ENCODE measurements around the gene ANTKMT.

ANTKMT gene

DNA sequence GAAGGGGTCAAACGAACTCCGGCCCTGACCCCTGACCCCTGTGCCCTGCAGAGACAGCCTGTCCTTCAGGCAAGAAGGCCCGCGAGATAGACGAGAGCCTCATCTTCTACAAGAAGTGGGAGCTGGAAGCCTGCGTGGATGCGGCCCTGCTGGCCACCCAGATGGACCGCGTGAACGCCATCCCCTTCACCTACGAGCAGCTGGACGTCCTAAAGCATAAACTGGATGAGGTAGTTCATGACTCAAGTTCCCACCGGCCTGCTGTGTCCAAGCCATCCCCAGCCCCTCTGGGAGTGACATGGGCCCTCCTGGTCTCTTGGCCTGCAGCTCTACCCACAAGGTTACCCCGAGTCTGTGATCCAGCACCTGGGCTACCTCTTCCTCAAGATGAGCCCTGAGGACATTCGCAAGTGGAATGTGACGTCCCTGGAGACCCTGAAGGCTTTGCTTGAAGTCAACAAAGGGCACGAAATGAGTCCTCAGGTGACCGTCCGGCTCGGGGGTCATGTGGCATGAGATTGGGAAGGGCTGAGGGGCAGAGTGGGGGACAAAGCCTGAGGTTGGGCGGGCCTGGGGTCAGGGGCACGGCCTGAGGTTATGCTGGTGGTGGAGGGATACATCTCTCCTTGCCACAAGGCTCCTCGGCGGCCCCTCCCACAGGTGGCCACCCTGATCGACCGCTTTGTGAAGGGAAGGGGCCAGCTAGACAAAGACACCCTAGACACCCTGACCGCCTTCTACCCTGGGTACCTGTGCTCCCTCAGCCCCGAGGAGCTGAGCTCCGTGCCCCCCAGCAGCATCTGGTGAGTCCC, 45.3 kb downstream of the ANTKMT start:
- DNase-seq: no peak

DNA sequence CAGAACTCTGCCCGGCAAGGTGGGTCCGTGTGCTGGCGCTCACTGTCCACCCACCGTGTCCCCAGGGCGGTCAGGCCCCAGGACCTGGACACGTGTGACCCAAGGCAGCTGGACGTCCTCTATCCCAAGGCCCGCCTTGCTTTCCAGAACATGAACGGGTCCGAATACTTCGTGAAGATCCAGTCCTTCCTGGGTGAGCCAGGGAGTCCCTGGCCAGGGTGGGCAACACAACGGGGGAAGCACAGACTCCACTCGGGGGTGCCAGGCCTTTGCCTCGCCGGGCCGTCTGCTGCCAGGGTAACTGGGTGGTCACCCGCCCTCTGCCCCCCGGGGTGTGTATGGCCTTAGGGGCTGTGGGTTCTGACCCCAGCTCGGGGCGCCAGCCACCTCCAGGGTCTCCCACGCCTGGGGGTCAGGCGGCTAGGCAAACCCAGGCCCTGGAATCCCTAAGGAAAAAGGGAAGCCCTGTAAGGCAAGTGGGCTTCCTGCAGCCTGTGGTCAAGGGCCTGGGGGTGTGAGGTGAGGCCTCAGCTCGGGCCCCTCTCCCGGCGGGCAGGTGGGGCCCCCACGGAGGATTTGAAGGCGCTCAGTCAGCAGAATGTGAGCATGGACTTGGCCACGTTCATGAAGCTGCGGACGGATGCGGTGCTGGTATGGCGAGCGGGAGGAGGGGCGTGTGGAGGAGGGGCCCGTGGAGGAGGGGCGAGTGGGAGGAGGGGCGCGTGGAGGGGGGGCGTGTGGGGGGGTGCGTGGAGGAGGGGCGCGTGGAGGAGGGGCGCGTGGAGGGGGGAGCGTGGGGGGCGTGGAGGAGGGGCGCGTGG, 46.1 kb downstream of the ANTKMT start:
- no peak for DNase-seq

DNA sequence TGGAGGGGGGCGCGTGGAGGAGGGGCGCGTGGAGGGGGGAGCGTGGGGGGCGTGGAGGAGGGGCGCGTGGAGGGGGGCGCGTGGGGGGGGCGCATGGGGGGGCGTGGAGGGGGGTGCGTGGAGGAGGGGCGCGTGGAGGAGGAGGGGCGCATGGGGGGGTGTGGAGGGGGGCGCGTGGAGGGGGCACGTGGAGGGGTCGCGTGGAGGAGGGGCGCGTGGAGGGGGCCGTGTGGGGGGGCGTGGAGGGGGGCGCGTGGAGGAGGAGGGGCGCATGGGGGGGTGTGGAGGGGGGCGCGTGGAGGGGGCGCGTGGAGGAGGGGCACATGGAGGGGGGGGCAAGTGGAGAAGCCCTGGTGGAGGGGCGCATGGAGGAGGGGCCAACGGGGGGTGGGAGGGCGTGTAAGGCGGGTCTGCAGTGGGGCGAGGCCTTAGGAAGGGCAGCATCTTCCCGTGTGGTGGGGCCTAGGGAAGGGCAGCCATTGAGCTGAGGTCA, 46.8 kb downstream of the ANTKMT start:
- DNase-seq: no peak

DNA sequence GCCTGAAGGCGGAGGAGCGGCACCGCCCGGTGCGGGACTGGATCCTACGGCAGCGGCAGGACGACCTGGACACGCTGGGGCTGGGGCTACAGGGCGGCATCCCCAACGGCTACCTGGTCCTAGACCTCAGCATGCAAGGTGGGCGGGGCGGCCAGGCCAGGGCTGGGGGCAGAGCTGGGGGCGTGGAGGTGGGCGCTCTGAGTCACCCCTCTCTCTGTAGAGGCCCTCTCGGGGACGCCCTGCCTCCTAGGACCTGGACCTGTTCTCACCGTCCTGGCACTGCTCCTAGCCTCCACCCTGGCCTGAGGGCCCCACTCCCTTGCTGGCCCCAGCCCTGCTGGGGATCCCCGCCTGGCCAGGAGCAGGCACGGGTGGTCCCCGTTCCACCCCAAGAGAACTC, 47.5 kb downstream of the ANTKMT start:
- no peak for DNase-seq

DNA sequence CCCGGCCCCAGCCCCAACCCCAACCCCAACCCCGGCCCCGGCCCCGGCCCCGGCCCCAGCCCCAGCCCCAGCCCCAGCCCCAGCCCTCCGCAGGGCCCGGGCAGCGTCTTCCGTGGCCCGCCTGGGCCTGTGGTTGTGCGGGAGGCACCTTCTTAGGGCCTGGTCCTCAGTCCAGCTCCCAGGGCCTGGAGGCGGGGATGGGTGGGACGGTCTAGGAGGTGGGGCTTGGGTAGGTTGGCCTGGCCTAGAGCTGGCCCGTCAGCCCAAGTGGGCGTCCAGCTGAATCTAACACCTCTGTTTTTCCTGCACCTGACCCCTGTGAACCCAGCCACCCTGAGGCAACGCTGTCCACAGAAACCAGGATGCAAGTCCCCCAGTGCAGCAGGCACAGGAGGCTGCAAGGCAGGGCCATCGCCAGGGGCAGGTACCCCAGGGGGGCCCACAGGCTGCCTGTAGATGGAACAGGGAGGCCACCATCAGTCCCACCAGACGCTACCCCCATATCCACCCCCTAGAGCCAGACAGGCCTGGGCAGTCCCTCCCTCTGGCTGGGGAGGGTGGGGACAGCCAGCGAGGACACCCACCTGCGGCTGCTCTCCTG, 48.3 kb downstream of the ANTKMT start:
- no peak for DNase-seq

DNA sequence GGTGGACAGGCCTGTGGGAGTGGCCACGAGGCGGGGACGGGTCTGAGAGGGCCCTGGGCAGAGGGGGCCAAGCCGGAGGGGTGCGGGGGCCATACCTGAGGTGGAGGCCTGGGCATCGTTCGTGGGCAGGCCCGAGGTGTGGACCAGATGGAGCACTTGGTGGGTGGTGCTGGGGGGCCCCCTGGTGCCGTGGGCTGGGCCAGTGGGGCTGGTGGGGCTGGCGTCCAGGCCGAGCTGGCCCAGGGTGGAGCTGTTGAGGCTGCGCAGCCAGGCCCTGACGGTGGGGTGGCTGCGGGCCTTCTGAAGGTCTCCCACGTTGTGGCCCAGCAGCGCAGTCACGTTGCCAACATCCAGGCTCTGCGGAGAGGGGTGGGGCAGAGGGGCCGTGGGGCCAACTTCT, 49.0 kb downstream of the ANTKMT start:
- no peak for DNase-seq

DNA sequence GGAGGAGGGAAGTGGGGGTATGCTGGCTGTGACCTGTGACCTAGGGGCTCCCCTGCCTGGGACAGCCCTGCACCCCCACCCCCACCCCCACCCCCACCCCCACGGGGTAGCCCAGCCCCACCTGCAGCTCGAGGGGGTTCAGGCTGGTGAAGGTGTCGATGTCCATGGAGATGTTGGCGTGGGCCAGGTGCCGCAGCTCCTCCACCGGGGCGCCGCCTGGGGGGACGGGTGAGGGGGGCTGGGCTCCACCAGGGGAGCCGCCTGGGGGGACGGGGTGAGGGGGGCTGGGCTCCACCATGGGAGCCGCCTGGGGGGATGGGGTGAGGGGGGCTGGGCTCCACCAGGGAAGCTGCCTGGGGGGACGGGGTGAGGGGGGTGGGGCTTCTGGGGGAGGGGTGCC, 49.5 kb downstream of the ANTKMT start:
- DNase-seq: no peak
